ENCODE measurements around the gene TEKT1.

- TF ChIP-seq CTCF (IDR thresholded peaks at IDR 0.05; ENCODE audit: low read depth, low read length, poor library complexity, severe bottlenecking), result no peak
- no peak for TF ChIP-seq EZH2phosphoT487 (IDR thresholded peaks at IDR 0.05; ENCODE audit: borderline replicate concordance, low read length)
Measured at GRCh38 chr17:6796017-6796886, 35.3 kb downstream of the TEKT1 start.
